Measurements from ENCODE around the gene VAMP1.

DNA sequence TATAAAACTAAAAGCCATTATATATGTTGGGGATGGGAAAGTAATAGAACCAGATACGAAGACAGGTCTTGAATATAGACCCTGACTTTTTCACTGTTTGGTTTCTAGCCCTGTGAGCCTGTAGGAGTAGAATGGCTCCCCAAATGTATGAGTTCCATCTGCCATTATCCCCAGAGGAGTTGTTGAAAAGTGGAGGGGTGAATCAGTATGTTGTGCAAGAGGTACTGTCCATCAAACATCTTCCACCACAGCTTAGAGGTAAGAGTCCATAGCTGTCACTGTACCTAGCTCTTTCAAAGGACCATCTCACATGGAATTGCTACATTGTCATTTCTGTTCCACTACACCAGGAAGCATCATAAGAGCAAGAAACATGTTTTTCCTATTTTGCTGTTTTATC is 24.5 kb upstream of the VAMP1 start:
- TF ChIP-seq, protein P1, sequence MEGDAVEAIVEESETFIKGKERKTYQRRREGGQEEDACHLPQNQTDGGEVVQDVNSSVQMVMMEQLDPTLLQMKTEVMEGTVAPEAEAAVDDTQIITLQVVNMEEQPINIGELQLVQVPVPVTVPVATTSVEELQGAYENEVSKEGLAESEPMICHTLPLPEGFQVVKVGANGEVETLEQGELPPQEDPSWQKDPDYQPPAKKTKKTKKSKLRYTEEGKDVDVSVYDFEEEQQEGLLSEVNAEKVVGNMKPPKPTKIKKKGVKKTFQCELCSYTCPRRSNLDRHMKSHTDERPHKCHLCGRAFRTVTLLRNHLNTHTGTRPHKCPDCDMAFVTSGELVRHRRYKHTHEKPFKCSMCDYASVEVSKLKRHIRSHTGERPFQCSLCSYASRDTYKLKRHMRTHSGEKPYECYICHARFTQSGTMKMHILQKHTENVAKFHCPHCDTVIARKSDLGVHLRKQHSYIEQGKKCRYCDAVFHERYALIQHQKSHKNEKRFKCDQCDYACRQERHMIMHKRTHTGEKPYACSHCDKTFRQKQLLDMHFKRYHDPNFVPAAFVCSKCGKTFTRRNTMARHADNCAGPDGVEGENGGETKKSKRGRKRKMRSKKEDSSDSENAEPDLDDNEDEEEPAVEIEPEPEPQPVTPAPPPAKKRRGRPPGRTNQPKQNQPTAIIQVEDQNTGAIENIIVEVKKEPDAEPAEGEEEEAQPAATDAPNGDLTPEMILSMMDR (IDR thresholded peaks at IDR 0.05), result no peak
- TF ChIP-seq POLR2A (IDR thresholded peaks at IDR 0.05), result no peak
